HCT116 (cell line): ENCODE data around the gene CABLES1.

ENCODE experiments used
- CEBPB ChIP-seq: IDR thresholded peaks from 2 replicates; pipeline ENCODE4 v1.6.1; 2012; ENCODE audit warnings: low read depth
- CTCF ChIP-seq, 3 experiments: fragments of 200-600 bp in 1 of 3; sonication (generic) in 1 of 3; IDR thresholded peaks in 2 of 3; conservative IDR thresholded peaks in 1 of 3; 2 replicates each; pipeline ENCODE4 v1.5.1; 2012 to 2017; ENCODE audit warnings: low read depth in 2 of 3, low read length in 2 of 3, antibody characterized with exemption in 1 of 3, borderline replicate concordance in 1 of 3, control low read depth in 1 of 3, mild to moderate bottlenecking in 1 of 3, mixed read lengths in 1 of 3, mixed run types in 1 of 3, moderate library complexity in 1 of 3; ENCODE audit not compliant: insufficient read depth in 1 of 3
- JUND ChIP-seq: IDR thresholded peaks from 2 replicates; pipeline ENCODE4 v1.6.1; 2012
- POLR2A ChIP-seq: IDR thresholded peaks from 2 replicates; pipeline ENCODE4 v1.7.0; 2011; ENCODE audit warnings: borderline replicate concordance; ENCODE audit not compliant: insufficient read depth, insufficient read length; ENCODE audit errors: extremely low read depth
- POLR2AphosphoS5 ChIP-seq: IDR thresholded peaks from 2 replicates; pipeline ENCODE4 v1.6.1; 2011; ENCODE audit warnings: mild to moderate bottlenecking, low read depth, low read length, moderate library complexity
- SIN3A ChIP-seq: IDR thresholded peaks from 2 replicates; pipeline ENCODE4 v1.6.1; 2012; ENCODE audit warnings: low read depth
- SP1 ChIP-seq: IDR thresholded peaks from 2 replicates; pipeline ENCODE4 v1.6.1; 2012; ENCODE audit warnings: low read depth
- SRF ChIP-seq: IDR thresholded peaks from 2 replicates; pipeline ENCODE4 v1.6.1; 2012; ENCODE audit warnings: low read depth
- ZBTB33 ChIP-seq: IDR thresholded peaks from 2 replicates; pipeline ENCODE4 v1.6.1; 2011; ENCODE audit warnings: mild to moderate bottlenecking, low read length, moderate library complexity; ENCODE audit not compliant: insufficient replicate concordance; ENCODE audit errors: extremely low read depth
- ZNF274 ChIP-seq: fragments of 200-500 bp; sonication (Bioruptor generic); IDR thresholded peaks from 2 replicates; pipeline ENCODE4 v1.6.1; 2014; ENCODE audit warnings: mild to moderate bottlenecking, low read depth, low read length, inconsistent platforms

- TF ChIP-seq CTCF (IDR thresholded peaks at IDR 0.05 in 2 of 3, conservative IDR thresholded peaks at IDR 0.05 in 1 of 3; ENCODE audit: borderline replicate concordance in 1 of 3, insufficient read depth in 1 of 3, low read depth in 2 of 3, low read length in 2 of 3) (no peak), POLR2A (no peak), POLR2AphosphoS5 (no peak), ZNF274 (no peak), SIN3A (no peak), SP1 (no peak), CEBPB (no peak), ZBTB33 (no peak), JUND (no peak), SRF (no peak)
Measured at GRCh38 chr18:23142251-23142929, 7.1 kb downstream of the CABLES1 start.
